K562 treated with DMSO at 1 percent for 4 hours (cell line): ENCODE results near the gene CD226. TPM values are rescaled to one million over a fixed set of nuclear protein-coding genes. Genes with fewer than 3 reads are reported as not detected.

ENCODE experiments used
- total RNA-seq: library from RNA; unstranded; fragments of 300-600 nt; gene quantifications from 2 replicates; pipeline ENCODE4 v1.2.3, GENCODE V29; 2022; ENCODE audit not compliant: insufficient read depth

The CD226 gene
- total RNA-seq = 1.2 and 2.4 TPM in 2 replicates

DNA sequence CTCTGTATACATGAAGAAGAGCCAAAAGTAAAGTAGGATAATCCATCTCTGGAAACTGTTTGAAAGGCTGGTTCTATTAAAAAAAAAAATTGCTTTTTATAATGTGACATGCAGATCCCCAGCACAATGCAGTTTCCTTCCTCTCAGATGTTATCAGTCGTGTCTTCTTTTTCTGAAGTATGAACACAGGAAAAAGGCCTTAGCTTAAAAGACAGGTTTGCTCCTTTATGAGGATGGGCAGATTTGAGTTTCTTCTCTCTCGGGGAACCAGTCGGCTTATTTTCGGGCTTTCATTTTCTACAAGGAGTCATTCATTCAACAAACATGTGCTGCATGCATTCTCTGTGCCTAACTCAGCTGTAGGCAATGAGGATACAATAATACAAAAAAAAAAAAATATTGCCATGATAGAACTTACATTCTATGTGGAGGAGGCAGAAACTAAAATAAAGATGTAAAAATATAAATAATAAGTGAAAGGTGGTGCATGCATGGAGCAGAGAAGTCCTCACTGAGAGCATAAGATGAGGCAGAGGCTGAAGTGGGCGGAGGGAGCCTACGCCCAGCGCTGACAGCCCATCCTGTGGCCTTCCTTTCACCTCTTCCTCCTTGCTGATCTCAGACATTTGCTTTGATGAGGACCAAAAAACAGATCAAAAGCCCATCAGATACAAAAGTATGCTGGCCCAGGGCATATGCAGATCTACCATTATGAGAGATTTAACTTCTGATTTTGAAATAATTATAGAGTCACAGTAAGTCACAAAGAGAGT lies at the start of gene CD226:
Gene CD226, minus strand, starts transcription at position 513 of the 773 bp plus-strand sequence. Its CDS starts 467 bp downstream, at position 46.

